Kidney epithelial cell (primary cell): ENCODE measurements around the gene RNF150. TPM values are rescaled to one million over a fixed set of nuclear protein-coding genes. Genes with fewer than 3 reads are reported as not detected.

Experiments
- DNase-seq: peaks from one replicate; pipeline ENCODE4 v3.0.0-alpha.2; 2010; ENCODE audit warnings: low read depth
- H3K27me3 ChIP-seq: 2 replicates; pipeline ENCODE4 v1.6.0; 2011; ENCODE audit warnings: low read length; ENCODE audit not compliant: control insufficient read depth, insufficient read depth
- H3K36me3 ChIP-seq: 2 replicates; pipeline ENCODE4 v1.5.1; 2011; ENCODE audit warnings: low read length; ENCODE audit not compliant: control insufficient read depth, insufficient read depth
- H3K4me3 ChIP-seq: 2 replicates; pipeline ENCODE4 v1.5.1; 2011; ENCODE audit warnings: low read depth, mild to moderate bottlenecking, control low read depth, low read length
- CTCF ChIP-seq: IDR thresholded peaks from 2 replicates; pipeline ENCODE4 v1.5.1; 2011; ENCODE audit warnings: mild to moderate bottlenecking, moderate library complexity, low read length, control low read depth, inconsistent platforms; ENCODE audit not compliant: insufficient read depth, poor library complexity, severe bottlenecking
- total RNA-seq: library from RNA; depleted of rRNA; stranded (reverse); fragments of >200 nt; gene quantifications from 2 replicates; pipeline ENCODE4 v1.2.3, GENCODE V29; 2015

Gene RNF150
- total RNA-seq, 1 donor from 2014 or later: 5.4 TPM

DNA sequence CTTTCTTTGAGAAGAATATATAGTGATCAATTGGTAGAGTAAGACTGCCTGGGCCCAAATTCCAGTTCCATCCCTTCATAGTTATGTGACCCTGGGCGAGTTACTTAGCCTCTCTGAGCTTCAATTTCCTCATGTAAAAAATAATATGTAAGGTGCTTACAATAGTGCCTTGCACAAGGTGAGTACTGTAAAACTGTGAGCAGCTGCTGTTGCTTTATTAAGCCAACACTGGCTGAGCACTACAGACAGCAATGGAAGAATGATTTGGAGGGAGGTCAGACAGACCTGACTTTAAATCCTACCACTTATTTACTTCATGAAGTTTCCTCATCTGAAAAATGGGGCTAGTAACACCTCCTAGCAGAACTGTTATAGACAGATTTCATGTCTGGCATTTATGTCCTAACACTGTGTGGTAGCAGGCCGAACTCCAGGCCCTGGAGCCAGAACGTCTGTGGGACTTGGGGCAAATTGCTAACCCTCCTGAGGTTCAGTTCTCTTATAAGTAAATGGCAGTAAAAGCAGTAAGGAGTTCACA, 53.8 kb downstream of the RNF150 start:
- no peak for TF ChIP-seq CTCF
- DNase-seq: no peak
- Histone ChIP-seq H3K36me3 (no peaks in the 10 kb centered on the region), H3K4me3 (no peak overlapping the region), H3K27me3 (no peaks in the 10 kb centered on the region)

DNA sequence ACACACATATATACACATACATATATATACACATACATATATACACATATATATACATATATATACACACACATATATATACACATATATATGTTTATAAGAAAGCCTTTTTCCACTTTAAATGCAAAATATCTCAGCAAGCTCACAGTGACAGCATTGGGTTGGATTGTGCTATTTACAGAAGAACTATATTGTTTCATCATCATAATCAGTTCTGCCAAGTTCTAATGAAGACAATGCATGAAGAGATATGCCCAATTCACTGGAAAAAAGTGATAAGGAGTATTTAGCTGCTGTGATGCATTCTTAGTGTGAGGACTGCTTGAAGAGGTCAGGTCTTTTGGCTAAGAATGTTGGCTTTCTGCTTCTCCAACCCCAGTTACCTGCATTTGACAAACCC, 54.4 kb downstream of the RNF150 start:
- H3K27me3 ChIP-seq: no peaks in the 10 kb centered on the region
- TF ChIP-seq CTCF: no peak
- H3K4me3 ChIP-seq: no peak overlapping the region
- H3K36me3 ChIP-seq: no peaks in the 10 kb centered on the region
- DNase-seq: no peak

GRCh38 chr4:141077611-141078225, 55.6 kb downstream of the RNF150 start:
- no peak for TF ChIP-seq CTCF
- Histone ChIP-seq H3K27me3 (no peaks in the 10 kb centered on the region), H3K4me3 (no peak overlapping the region), H3K36me3 (no peaks in the 10 kb centered on the region)
- DNase-seq: no peak

GRCh38 chr4:141075553-141075952, 57.7 kb downstream of the RNF150 start:
- DNase-seq: no peak
- Histone ChIP-seq H3K36me3 (no peaks in the 10 kb centered on the region), H3K4me3 (no peak overlapping the region), H3K27me3 (no peaks in the 10 kb centered on the region)
- TF ChIP-seq CTCF: no peak

- H3K27me3 ChIP-seq: no peaks in the 10 kb centered on the region
- DNase-seq: no peak
- H3K36me3 ChIP-seq: no peaks in the 10 kb centered on the region
- no peak overlapping the region for H3K4me3 ChIP-seq
- no peak for TF ChIP-seq CTCF
Measured at GRCh38 chr4:141074098-141074878, 59.0 kb downstream of the RNF150 start.

DNA sequence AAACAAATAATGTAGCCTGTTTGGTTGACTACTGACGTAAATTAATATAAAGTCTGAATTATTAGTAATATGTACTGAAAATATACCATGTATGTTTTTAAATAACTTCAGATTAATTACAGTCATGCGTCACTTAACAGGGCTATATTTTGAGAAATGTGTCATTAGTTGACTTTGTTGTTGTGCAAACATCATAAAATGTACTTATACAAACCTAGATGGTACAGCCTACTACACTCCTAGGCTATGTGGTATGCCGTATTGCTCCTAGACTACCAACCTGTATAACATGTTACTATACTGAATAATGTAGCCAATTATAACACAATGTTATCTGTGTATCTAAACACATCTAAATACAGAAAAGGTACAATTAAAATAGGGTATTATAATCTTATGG, 66.6 kb downstream of the RNF150 start:
- Histone ChIP-seq H3K36me3 (no peaks in the 10 kb centered on the region), H3K4me3 (no peak overlapping the region), H3K27me3 (no peaks in the 10 kb centered on the region)
- no peak for TF ChIP-seq CTCF
- no peak for DNase-seq
